NCI-H1694 (cell line): ENCODE measurements around the gene MYH11.
"Not testable (repeated sequence)": the region's sequence is repeated elsewhere in the genome, so short reads cannot be mapped to it uniquely, and the experiment has no call there.

ENCODE experiments used
- DNase-seq: peaks from one replicate; lab custom pipeline; 2025; lab: John Stamatoyannopoulos, UW

MYH11 gene

GRCh38 chr16:15672127-15672513 is 184.7 kb downstream of the MYH11 start:
- not testable (repeated sequence) for DNase-seq

DNA sequence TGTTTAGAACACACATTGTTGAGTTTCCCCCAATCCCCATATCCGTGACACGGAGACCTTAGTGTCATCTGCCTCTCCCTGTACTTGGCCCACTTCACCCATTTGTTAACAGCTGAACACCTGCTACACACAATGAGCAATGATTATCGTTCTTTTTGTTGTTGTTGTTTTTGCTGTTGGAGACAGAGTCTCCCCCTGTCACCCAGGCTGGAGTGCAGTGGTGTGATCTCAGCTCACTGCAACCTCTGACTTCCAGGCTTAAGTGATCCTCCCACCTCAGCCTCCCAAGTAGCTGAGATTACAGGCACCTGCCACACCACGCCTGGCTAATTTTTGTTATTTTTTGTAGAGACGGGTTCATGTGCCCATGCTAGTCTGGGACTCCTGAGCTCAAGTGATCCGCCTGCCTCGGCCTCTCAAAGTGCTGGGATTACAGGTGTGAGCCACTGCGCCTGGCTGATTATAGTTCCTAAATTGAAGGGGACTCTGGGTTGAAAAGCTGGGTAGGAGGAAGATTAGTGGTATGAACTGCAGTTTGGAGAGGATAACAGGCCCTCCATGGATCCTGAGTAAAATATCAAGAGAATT is 185.2 kb downstream of the MYH11 start:
- DNase-seq = no peak

- DNase-seq = no peak
These were observed 189.6 kb downstream of the MYH11 start for GRCh38 chr16:15667091-15667742.

DNA sequence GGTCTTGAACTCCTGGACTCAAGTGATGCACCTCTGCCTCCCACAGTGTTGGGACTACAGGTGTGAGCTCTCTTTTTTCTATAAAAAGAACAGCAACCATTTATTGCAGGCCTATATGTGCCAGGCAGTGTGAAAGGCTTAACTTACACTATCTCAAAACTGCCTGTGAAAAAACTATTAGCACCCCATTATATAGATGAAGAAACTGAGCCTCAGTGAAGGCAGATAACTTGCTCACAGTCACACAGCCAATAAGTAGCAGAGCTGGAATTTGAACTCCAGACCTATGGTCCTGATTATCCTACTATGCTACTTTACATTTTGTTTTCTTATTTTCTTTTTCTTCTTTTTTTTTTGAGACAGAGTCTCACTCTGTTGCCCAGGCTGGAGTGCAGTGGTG is 191.7 kb downstream of the MYH11 start:
- DNase-seq = no peak

DNA sequence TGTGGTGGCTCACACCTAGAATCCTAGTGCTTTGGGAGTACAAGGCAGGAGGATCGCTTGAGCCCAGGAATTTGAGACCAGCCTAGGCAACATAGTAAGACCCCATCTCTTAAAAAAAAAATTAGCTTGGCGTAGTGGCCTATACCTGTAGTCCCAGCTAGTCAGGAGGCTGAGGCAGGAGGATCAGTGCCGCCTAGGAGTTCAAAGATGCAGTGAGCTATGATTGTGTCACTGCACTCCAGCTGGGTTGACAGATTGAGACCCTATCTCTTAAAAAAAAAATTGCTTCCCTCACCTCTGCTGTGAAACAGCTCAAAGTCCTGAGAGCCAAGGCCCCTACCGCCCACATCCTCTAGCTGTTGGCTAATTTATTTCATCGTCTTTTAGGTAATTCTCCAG is 196.6 kb downstream of the MYH11 start:
- DNase-seq = no peak

DNA sequence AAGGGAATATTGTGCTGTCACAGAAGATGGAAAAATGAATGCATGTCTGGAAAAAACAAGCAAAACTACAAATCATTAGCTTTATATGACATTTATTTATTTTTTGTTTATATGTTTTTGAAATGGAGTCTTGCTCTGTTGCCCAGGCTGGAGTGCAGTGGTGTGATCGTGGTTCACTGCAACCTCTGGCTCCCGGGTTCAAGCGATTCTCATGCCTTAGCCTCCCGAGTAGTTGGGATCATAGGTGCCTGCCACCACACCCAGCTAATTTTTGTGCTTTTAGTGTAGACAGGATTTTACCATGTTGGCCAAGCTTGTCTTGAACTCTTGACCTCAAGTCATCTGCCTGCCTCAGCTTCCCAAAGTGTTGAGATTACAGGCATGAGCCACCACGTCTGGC is 198.3 kb downstream of the MYH11 start:
- DNase-seq = no peak

DNA sequence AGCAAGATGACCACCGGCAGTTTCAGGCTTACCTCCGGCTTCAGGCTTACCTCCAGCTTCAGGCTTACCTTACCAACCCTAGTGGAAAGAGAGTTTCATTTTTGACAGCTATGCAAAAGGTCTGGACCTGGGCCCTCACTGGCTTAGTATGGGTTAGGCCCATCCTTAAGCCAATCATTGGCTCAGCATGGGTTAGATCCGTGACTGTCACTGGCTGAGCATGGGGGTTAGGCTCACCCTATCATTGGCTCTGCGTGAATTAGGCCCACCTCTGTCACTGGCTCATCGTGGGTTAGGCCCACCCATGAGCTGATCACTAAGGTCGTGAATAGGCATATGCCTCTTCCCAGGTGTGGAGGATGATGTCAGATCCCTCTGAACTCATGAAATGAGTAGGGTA is 198.7 kb downstream of the MYH11 start:
- no peak for DNase-seq

- not testable (repeated sequence) for DNase-seq
These were observed 201.3 kb downstream of the MYH11 start for GRCh38 chr16:15655561-15655960.

DNA sequence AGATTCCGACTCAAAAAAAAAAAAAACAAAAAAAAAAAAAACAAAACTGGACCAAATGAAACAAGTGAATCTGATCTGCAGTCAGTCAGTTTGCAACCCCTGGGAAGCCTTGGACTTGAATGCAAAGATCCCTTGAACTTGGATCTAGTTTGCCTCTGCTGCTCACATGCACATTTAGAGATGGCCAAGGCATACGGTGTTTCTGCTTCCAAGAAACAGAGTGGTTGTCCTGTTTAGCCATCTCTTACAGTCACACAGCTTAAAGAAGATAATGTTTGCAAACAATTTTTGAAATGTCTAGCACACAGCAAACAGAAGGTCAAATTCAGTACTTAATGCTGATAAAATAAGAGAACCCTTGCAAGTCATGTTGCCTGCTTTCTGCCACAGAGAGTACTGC is 202.2 kb downstream of the MYH11 start:
- no peak for DNase-seq

GRCh38 chr16:15653227-15653626 is 203.6 kb downstream of the MYH11 start:
- DNase-seq = no peak
